ENCODE results near the gene ID4.

DNA sequence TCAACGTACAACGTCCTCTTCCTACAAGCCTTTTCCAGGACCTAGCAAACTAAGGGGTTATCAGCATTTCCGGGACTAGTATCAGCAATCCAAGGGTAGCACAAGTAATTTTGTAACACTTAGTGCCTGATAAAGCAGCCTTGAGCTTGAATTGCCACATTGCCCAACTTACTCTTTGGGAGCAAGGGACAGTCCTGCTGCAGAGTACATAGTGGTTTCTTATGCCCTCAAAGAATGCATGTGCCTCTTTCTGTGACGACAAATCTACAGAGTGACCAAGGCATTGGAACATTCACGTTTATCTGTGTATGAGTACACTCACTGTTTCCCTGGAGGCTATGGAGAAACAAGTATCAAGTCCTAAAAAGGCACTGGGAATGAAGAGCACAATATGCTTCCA lies 3.2 kb upstream of the ID4 start:
- TF ChIP-seq, protein P1, sequence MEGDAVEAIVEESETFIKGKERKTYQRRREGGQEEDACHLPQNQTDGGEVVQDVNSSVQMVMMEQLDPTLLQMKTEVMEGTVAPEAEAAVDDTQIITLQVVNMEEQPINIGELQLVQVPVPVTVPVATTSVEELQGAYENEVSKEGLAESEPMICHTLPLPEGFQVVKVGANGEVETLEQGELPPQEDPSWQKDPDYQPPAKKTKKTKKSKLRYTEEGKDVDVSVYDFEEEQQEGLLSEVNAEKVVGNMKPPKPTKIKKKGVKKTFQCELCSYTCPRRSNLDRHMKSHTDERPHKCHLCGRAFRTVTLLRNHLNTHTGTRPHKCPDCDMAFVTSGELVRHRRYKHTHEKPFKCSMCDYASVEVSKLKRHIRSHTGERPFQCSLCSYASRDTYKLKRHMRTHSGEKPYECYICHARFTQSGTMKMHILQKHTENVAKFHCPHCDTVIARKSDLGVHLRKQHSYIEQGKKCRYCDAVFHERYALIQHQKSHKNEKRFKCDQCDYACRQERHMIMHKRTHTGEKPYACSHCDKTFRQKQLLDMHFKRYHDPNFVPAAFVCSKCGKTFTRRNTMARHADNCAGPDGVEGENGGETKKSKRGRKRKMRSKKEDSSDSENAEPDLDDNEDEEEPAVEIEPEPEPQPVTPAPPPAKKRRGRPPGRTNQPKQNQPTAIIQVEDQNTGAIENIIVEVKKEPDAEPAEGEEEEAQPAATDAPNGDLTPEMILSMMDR (conservative IDR thresholded peaks at IDR 0.05; ENCODE audit: low read length) = no peak
- TF ChIP-seq EZH2phosphoT487 (IDR thresholded peaks at IDR 0.05; ENCODE audit: borderline replicate concordance) = no peak

All from Loucy (cell line).